ACHN (cell line): Measurements from ENCODE around the gene SLC14A1.
A peak's percentile ranks its signal among the peaks of the same experiment; 100 is the strongest.
"Not testable (repeated sequence)": the region's sequence is repeated elsewhere in the genome, so short reads cannot be mapped to it uniquely, and the experiment has no call there.

ENCODE experiments used
- DNase-seq: peaks from one replicate; pipeline ENCODE4 v3.0.0-alpha.2; 2015
- in situ Hi-C: cut with HindIII; loops from 2 replicates; pipeline ENCODE4 v1.10.0; 2017; ENCODE audit warnings: low sequenced_read_pairs, low pct_ligation_motif_present, low pct_unique_long_range_greater_than_20kb

The SLC14A1 gene

GRCh38 chr18:45749918-45750689, 26.1 kb downstream of the SLC14A1 start:
- in situ Hi-C loops = no loop called here

GRCh38 chr18:45751766-45752165, 27.8 kb downstream of the SLC14A1 start:
- in situ Hi-C loops = no loop called here
- DNase-seq = no peak

More at GRCh38 chr18:45749918-45750689, 26.1 kb downstream of the SLC14A1 start:
- DNase-seq = no peak

GRCh38 chr18:45752681-45753080, 28.7 kb downstream of the SLC14A1 start:
- in situ Hi-C loops = no loop called here

GRCh38 chr18:45753286-45753685, 29.3 kb downstream of the SLC14A1 start:
- no peak for DNase-seq

More at GRCh38 chr18:45752681-45753080, 28.7 kb downstream of the SLC14A1 start:
- no peak for DNase-seq

GRCh38 chr18:45755934-45756333, 32.0 kb downstream of the SLC14A1 start:
- in situ Hi-C loops = no loop called here
- no peak for DNase-seq

More at GRCh38 chr18:45753286-45753685, 29.3 kb downstream of the SLC14A1 start:
- in situ Hi-C loops = no loop called here

GRCh38 chr18:45757005-45757404, 33.0 kb downstream of the SLC14A1 start:
- in situ Hi-C loops = no loop called here
- DNase-seq = no peak

GRCh38 chr18:45757644-45758043, 33.7 kb downstream of the SLC14A1 start:
- in situ Hi-C loops, DNase-seq: not testable (repeated sequence)

GRCh38 chr18:45760462-45761036, 36.6 kb downstream of the SLC14A1 start:
- DNase-seq = no peak
- in situ Hi-C loops = no loop called here

GRCh38 chr18:45761512-45762114, 37.6 kb downstream of the SLC14A1 start:
- in situ Hi-C loops = no loop called here
- DNase-seq = no peak

- in situ Hi-C loops = no loop called here
- DNase-seq = no peak
Measured at GRCh38 chr18:45764000-45764686, 40.2 kb downstream of the SLC14A1 start.

- in situ Hi-C loops = no loop called here
- DNase-seq = no peak
Measured at GRCh38 chr18:45765796-45766195, 41.8 kb downstream of the SLC14A1 start.

GRCh38 chr18:45771587-45772480, 47.9 kb downstream of the SLC14A1 start:
- no peak for DNase-seq
- in situ Hi-C loops = no loop called here

- in situ Hi-C loops = no loop called here
- DNase-seq = peak; percentile 36
Measured at GRCh38 chr18:45774065-45774521, 50.1 kb downstream of the SLC14A1 start.

GRCh38 chr18:45775241-45775676, 51.3 kb downstream of the SLC14A1 start:
- in situ Hi-C loops = no loop called here
- DNase-seq = no peak

- DNase-seq = no peak
- in situ Hi-C loops = no loop called here
Measured at GRCh38 chr18:45775743-45776142, 51.8 kb downstream of the SLC14A1 start.

GRCh38 chr18:45777393-45777792, 53.4 kb downstream of the SLC14A1 start:
- DNase-seq = no peak

GRCh38 chr18:45780568-45780967, 56.6 kb downstream of the SLC14A1 start:
- peak; percentile 5 for DNase-seq
- in situ Hi-C loops = no loop called here

More at GRCh38 chr18:45777393-45777792, 53.4 kb downstream of the SLC14A1 start:
- in situ Hi-C loops = no loop called here

- no peak for DNase-seq
- in situ Hi-C loops = no loop called here
Measured at GRCh38 chr18:45782662-45783061, 58.7 kb downstream of the SLC14A1 start.
